GM19239 (cell line): Measurements from ENCODE around the gene WWOX.

Source experiments
- DNase-seq: peaks from one replicate; pipeline ENCODE4 v3.0.0; 2011; ENCODE audit warnings: low spot score; ENCODE audit not compliant: insufficient read length
- FAIRE-seq: peaks from 2 replicates; lab custom pipeline; 2011; peaks lifted over from hg19 to GRCh38; lab: Jason Lieb, UNC

The WWOX gene

DNA sequence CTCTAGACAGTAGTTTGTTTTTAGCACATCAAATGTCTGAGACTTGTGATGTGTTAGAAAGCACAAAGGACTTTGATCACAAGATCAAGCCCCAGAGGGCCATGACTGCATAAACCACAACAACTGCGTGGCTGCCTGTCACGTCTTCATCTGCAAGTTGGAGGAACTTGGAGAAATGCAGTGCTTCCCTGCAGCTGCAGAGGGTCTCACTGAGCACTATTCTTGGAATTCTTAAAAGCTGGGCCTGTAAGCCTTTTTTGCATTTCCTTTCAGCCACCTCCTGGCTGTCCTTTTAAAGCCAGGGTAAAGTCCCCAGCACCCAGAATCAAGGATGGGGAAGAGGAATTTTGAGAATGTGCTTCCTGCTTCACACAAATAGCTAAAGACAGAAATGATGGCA, 1069.8 kb downstream of the WWOX start:
- FAIRE-seq = no peak
- no peak for DNase-seq

DNA sequence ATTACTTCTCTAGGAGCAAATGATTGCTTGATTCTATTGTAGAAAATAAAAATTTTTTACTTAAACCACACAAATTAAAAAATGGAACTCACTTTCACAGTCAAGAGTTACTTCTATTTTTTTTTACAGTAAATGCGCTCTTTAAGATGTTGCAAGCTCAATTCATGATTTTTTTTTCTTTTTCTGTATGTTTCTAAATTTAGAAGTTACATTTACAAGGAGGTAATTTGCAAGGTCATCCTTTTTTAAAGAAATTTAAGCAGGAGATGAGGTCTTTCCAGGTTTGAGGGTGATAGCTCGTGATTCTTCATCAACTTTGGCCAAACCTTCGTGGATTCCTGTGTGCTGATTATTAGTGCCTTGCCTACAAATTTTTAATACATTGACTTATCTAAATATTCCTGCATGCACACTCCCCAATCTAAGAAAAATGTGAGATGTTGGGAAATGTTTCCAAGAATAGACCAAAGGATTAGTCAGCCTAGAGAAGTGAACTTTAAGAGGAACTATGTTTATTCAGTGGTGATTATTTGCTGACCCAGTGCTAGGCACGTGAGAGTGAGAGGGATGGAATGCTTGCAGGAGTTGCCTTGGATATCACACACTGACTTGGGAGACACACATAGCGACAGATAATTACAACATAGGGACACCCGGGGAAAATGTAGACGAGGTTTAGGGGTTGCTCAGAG, 1071.2 kb downstream of the WWOX start:
- DNase-seq = no peak
- FAIRE-seq = no peak

DNA sequence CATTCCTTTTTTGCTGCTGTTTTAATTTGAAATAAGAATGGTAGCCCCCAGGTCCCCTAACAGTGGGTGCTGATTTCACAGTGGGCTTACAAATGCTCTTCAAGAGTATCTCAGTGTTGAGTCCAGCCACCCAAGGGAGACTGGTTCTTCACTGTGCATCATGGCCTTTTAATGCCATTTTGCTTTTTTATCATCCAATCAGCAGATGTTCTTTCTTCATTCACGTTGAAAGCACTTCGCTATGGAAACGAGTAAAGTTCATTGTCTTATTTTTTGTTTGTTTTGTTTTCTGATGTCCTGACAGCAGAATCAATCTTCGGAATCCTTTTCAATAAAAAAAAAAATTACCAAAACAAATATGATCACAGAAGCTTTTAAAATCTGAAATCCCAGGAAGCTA, 1072.0 kb downstream of the WWOX start:
- DNase-seq = no peak

DNA sequence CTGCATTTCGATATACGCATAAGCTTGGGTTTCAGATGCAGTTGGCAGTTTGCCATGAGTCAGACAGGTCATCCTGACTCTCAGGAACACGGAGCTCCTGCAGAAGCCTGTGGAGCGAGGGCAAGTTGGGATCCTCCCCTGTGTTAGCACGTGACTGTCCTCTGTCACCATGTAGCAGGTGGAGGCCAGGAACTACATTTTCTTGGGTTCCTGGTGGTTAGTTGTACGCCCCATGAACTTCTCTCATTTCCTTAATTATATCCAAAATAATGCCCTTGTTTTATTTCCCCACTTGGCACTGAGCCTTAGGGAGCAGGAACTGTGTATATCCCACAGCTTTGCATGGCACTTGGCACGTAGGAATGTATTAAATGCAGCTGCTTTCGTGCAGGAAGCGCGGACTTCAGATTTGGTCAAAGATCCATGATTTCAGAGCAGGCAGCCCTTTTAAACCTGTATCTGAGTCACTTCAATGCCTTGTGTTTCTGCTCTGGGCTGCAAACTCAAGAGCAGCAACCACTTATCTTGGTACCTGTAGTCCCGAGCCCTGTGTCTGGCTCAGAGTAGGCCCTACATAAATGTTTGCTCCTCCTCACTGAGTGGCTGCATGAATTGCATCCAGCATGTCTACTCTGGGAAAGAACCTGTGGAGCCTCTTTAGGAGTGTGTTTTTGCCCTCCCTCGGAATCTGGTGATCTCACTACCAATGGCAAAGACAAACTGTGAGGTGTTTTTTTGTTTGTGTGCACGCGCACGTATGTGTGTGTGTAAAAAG, 1072.7 kb downstream of the WWOX start:
- FAIRE-seq (no peak), DNase-seq (no peak)

More for the DNA sequence above, 1072.0 kb downstream of the WWOX start:
- FAIRE-seq = no peak

DNA sequence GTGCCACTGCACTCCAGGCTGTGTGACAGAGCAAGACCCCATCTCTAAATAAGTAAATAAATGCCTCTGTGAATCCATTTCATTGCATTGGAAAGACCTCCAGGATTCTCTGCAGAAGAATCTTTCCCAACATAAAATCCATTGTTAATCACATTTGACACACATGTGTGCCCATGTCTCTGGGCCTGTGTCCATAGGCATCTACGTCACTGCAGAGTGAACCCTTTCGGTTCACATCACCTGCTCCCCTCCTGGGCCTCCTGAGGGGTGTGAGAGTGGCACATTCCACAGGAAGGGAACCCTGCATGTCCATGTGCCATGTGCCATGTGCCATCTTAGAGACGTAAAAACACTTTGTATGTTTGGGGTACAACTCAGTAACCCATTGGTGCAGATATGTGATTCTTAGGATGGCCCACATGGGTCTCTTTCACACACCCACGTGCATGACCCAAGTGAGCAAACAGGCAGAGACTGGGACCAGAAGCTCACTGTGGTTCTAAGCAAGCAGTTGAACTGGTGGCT, 1073.6 kb downstream of the WWOX start:
- DNase-seq = no peak
- no peak for FAIRE-seq

DNA sequence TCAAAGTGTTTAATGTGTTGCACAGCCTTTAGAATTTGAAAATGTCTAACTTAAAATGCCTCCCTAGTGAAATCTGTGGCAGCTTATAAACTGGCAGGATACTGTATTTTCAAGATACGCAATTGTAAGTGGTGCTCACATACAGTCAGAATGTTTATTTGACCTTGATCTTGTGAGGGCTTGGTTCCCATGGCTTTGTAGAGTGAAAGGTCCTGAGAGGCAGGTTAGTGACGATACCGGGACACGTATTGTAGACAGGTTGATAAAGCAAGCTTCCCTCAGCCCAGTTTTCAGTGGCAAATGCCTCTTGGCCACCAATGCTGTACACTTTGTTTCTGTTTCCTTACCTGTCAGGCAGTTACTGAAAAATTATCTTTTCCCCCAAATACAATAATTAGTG, 1074.5 kb downstream of the WWOX start:
- no peak for FAIRE-seq

DNA sequence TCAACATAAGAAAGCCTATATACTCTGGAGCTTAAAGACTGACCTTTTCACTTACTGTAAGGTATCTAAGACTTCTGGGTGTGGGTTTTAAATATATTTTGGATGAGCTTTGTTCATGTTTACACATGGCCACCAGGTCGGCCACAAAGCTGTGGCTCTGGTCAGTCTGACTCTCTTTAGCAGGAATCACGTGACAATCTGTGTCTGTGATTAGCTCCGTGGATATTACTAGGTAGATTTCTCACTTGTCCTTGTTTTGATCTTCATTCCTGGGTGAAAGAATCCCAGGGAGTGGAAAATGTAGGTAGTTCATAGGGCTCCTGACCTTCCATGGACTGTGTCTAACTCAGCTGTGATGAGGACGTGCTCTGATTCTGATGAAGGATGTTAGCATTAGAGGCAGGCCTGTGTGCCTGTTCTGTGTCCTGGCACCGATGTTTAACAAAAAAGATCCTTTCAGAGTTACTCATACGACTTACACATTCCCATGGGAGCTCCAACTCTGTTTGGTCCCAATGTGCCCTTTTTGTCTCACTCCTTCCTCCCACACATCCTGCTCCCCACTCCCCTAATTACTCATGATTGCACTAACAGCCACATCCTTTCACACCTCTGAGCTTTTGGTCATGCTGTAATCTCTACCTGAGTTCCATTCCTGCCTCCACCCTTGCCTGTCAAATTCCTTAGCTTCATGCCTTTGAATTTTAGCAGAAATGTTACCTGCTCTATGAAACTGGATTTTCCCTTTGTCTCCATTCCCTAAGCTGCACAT, 1076.0 kb downstream of the WWOX start:
- DNase-seq = no peak
- FAIRE-seq = no peak

More for the DNA sequence above, 1074.5 kb downstream of the WWOX start:
- DNase-seq = no peak

DNA sequence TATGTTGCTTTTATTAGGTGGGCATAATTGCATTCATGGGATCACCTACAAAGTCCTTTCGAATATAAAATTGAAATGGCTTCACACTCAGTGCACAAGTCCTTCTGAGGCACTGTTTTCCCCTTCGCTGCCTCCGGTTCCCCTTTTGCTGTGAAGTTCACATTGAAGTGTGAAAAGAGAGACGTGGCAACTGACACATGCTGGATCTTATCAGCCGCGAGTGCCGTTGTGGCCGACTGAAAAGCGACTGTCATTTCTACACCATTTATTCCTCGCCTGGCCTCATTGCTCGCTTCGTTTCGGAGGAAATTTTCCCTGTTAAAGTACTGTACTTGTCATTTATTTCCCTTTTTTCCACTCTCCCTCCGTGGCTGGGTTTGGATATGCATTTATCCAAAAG, 1077.6 kb downstream of the WWOX start:
- DNase-seq = no peak
- no peak for FAIRE-seq

DNA sequence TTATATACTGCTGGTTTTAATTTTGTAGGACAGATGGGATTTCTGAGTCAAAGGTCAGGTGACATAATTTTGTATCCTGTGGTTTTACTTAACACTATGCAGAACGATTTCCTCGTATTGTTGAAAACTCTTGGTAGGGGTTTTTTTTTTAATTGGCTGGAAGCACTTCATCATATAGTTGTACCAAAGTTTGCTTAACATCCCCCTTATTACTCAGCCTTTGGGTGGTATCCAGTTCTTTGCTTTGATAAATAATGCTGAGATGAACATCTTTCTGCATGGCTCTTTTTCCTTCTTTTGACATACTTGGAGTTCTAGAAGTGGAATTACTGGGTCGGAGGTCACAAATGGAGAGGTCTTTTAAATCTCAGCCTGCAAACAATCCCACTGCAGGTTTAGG, 1082.0 kb downstream of the WWOX start:
- no peak for DNase-seq
- no peak for FAIRE-seq

DNA sequence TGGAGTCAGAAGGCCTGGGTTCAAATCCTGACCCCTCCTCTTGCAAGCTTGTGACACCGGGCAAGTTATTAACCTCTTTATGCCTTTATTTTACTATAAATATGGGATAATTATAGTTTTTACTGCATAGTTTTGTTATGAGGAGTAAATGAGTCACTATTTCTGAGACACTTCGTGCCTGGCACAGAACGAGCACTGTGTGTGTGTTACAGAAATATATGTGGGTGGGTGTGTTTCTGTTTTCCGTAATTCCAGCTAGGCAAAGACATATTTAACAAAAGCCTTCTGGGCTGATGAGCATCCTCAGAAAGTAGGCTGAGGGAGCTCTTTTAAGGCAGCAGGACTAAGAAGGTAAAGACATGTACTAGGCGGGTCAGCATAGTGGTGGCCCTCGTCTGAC, 1083.2 kb downstream of the WWOX start:
- no peak for DNase-seq
- no peak for FAIRE-seq

DNA sequence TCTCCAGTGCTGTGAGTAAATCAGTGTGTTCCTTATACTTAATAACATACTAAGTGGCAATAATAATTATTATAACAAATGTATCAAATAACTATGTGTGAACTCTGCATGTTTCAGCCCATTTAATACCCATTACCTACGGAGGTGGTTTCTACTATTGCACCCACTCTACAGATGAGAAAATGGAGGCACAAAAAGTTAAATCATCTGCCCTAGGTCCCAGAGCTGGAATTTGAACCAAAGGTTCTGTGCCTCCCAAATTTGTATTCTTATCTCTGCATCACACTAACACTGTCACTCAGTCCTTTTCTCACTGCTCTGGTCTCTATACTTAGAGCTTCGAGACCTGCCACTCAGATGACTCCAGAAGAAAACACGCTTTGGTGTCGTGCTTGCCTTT, 1084.1 kb downstream of the WWOX start:
- DNase-seq (no peak), FAIRE-seq (no peak)

DNA sequence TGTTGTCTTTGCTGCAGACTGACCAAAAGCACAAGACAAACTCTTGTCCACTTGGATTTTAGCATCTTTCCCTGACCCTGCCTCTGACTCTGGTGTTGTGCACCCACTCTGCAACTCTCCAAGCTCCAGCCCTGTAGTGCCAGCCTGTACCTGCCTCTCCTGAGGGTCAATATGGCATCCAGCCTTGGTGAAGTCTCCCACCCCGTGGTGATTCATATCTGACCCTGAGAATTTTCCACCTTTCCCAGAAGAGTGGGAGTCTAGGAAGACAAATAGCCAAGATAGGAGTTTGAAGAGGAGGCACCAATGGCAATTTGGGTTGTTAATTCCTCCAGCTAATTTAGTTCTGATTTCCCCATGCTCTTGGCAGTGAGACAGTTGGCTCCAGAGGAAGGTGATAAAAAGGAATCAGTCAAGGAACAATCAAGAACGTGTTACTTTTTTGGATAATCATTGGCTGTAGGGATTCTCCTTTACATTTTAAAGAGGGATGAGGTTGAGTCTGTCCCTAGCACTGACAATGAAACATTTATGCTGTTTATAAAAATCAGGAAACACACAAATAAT, 1085.1 kb downstream of the WWOX start:
- no peak for FAIRE-seq
- DNase-seq = no peak

DNA sequence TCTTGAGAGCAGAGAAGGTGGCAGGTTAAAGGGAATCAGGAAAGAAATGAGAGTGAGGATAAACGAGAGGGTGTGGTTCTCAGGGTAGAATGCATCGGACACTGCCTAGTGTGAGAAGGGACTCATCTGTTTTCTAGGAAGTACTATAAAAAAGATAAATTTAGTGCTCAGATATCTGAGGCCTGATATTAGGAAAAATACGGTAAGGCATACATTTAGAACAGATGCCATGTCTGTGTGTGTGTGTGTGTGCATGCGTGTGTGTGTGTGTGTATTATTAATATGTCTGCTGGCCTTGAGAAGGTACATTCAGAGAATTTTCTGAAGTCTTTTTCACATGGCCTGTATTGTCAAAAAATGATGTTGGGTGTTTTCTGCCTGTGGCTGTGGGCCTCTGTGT, 1086.3 kb downstream of the WWOX start:
- no peak for DNase-seq
- FAIRE-seq = no peak

DNA sequence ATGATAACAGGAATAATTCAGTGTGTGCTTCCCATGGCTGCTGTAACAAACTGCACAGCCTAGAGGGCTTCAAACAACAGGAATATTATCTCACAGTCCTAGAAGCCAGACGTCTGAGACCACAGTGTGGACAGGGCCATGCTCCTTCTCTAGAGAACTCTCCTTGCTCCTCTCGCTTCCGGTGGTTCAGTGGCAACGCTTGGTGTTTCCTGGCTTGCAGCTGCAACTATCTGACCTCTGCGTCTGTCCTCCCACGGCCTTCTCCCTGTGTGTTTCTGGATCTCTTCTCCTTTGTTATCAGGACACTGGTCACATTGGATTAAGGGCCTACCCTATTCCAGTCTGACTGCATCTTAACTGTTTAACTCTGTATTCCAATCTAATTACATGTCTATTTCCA, 1086.7 kb downstream of the WWOX start:
- DNase-seq (no peak), FAIRE-seq (no peak)

DNA sequence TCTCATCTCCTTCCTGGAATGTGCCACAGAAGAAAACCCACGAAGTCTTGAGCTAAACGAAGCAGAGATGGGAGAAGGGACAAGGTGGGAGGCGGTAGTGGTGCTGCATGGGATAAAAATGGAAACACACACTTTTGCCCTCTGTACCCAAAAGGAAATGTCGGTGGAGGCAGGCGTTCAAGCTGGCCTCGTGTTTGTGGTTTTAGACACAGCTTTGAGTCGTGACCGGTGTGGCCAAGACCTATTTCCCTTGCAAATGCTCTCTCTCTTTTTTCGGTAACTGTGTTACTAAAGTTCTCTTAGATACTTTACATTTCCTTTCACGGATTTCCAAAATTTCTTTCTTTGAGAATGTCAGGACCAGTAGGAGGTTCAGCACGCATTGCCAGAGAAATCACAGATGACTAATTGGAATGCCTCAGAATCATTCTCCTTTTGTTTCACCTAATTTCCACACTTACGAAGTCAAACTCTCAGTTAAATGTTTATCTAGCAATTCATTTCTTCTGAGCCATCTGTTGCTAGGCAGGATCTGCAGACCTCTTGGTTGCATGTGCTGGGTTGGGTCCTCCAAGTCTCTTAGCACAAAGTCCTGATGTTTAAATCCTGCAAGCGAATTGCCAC, 1088.8 kb downstream of the WWOX start:
- no peak for DNase-seq
- FAIRE-seq = no peak

DNA sequence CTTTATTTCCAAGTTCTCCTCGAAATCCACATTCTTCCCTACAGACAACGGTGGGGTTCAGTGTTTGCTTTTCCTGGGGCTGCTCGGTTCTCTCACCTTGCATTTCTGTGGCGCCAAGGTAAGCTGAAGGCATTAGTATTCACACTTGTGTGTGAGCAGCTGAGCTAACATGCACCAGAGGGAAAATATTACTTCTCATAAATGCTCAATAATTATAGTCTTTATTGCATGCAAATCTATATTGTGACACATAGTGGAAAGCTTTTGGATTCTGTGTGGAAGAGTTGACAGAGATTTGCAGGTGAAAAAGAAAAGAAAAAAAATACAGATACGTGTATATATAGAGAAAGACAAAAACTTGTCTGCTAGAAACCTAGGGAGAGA, 1089.3 kb downstream of the WWOX start:
- FAIRE-seq (no peak), DNase-seq (no peak)

DNA sequence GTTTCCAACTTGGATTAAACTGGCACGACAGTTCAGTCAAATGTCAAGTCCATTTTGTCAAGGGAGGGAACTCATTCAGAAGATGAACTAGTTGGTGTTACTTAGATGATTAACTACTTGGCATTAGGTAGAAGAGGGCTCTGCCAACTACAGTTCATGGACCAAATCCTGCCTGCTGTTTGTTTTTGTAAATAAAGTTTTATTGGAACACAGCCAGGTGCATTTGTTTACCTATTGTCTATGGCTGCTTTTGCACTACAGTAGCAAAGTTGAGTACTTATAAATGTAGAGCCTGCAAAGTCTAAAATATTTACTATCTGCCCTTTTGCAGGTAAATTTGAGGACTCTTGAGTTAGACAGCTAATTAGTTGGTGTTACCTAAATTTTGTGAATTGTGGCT, 1091.1 kb downstream of the WWOX start:
- no peak for FAIRE-seq
- no peak for DNase-seq

DNA sequence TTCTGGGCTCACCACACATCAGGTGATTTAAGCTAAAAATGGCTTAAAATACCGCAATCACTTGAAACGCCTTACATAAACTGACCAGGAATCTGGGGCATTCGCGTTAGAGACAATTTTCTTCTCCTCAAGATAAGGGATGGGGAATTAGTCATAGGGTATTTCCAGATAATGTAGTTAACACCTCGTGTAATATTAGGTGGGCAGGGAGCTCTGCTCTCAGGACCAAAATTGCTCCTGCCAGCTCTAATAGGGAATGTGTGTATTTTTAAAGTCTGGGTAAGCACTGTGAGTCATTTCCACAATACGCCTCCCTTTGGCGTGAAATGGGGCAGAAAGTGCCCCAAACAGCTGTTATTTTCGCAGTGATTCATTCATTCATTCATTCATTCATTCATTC, 1092.5 kb downstream of the WWOX start:
- no peak for DNase-seq
- FAIRE-seq = no peak

DNA sequence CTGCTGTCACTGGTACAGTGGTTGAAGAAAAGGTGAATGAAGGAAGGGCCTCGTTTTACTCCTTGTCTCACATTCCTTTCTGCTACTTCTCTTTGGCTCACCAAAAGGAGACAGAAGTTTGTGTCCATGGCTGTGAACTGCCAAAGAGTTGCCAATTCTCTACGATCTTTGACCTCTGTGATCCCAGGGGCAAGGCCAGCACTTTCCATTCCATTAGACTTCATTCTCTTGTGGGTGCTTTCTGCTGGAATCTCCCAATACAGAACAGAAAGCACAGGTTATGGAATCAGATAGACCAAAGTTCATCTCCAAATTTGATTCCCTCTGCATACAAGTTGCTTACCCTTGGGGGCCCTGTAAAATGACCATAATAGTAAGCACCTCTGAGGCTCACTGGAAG, 1093.5 kb downstream of the WWOX start:
- DNase-seq = no peak
- FAIRE-seq = no peak

DNA sequence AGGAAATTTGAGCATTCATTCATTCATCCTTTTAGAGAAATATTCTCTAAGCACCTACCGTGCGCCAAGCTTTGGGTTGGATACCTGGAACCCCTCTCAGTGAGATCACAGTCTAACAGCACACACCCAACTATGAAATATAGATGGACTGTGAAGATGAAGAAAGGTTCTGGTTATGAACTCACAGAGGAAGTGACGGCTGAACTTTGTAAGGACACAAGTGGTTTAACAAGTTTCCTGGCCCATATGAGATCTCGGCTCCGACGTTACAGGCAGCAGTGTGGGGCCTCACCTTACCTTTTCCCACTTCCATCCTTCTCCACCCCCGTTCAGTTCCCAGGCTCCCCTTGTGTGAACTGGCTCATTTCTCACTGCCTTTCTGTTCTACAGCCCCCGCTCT, 1094.8 kb downstream of the WWOX start:
- FAIRE-seq (no peak), DNase-seq (no peak)
